ENCODE results near the gene SETBP1. TPM values are rescaled to one million over a fixed set of nuclear protein-coding genes. Genes with fewer than 3 reads are reported as not detected.

The SETBP1 gene
- total RNA-seq, 1 experiment from 2014 or later = 9.6 TPM

- H3K36me3 Mint-ChIP-seq = peaks cover 8% of the 10 kb centered on the region; the same call in 1 of the 2 replicates
- TF ChIP-seq NR1H2 (CRISPR knock-in tag; IDR thresholded peaks at IDR 0.05) (no peak), MLX (CRISPR knock-in tag; IDR thresholded peaks at IDR 0.05) (no peak), FOXP1 (CRISPR knock-in tag; IDR thresholded peaks at IDR 0.05; ENCODE audit: borderline replicate concordance) (no peak), NR2C2 (CRISPR knock-in tag; IDR thresholded peaks at IDR 0.05) (no peak)
- ATAC-seq (no peak), DNase-seq (ENCODE audit: low spot score) (no peak)
- 0 out of 2 replicates have a peak, but pooled peaks cover 2% of the 10 kb centered on the region for H3K9me3 Mint-ChIP-seq
- peaks cover 39% of the 10 kb centered on the region for H3K4me1 Mint-ChIP-seq
- ChIA-PET CTCF (no interaction called here), POLR2A (no interaction called here)
- no peak overlapping the region for H3K27ac Mint-ChIP-seq
- H3K4me3 Mint-ChIP-seq = no peak overlapping the region
- H3K27me3 Mint-ChIP-seq (ENCODE audit: low read depth) = no peaks in the 10 kb centered on the region
These were observed 27.9 kb downstream of the SETBP1 start for GRCh38 chr18:44708451-44709083.

- Mint-ChIP-seq H3K4me3 (no peak overlapping the region), H3K9me3 (0 out of 2 replicates have a peak, but pooled peaks cover 2% of the 10 kb centered on the region), H3K36me3 (peaks cover 11% of the 10 kb centered on the region), H3K27ac (no peak overlapping the region), H3K4me1 (peaks cover 34% of the 10 kb centered on the region), H3K27me3 (ENCODE audit: low read depth) (no peaks in the 10 kb centered on the region)
- TF ChIP-seq PRRX2 (CRISPR knock-in tag; IDR thresholded peaks at IDR 0.05) (no peak), ZNF512 (CRISPR knock-in tag; IDR thresholded peaks at IDR 0.05; ENCODE audit: borderline replicate concordance) (no peak), JAZF1 (CRISPR knock-in tag; IDR thresholded peaks at IDR 0.05) (no peak), ZNF423 (CRISPR knock-in tag; IDR thresholded peaks at IDR 0.05) (no peak), E2F1 (CRISPR knock-in tag; IDR thresholded peaks at IDR 0.05) (no peak), NR1H2 (CRISPR knock-in tag; IDR thresholded peaks at IDR 0.05) (no peak), KAT7 (CRISPR knock-in tag; IDR thresholded peaks at IDR 0.05; ENCODE audit: borderline replicate concordance) (no peak), TEAD4 (CRISPR knock-in tag; IDR thresholded peaks at IDR 0.05) (no peak), ZNF232 (CRISPR knock-in tag; IDR thresholded peaks at IDR 0.05) (no peak), TCF7 (CRISPR knock-in tag; IDR thresholded peaks at IDR 0.05; ENCODE audit: low read depth) (no peak), MAX (CRISPR knock-in tag; IDR thresholded peaks at IDR 0.05) (no peak), OVOL2 (CRISPR knock-in tag; IDR thresholded peaks at IDR 0.05; ENCODE audit: borderline replicate concordance) (no peak), ZNF416 (CRISPR knock-in tag; IDR thresholded peaks at IDR 0.05) (no peak), CREM (CRISPR knock-in tag; IDR thresholded peaks at IDR 0.05) (no peak), IRF1 (CRISPR knock-in tag; IDR thresholded peaks at IDR 0.05) (no peak), ZNF121 (CRISPR knock-in tag; IDR thresholded peaks at IDR 0.05) (no peak), NR3C1 (CRISPR knock-in tag; conservative IDR thresholded peaks at IDR 0.05; ENCODE audit: low read depth) (no peak)
- ATAC-seq (no peak), DNase-seq (ENCODE audit: low spot score) (no peak)
- CTCF ChIA-PET = no interaction called here
- POLR2A ChIA-PET = no interaction called here
These were observed 28.8 kb downstream of the SETBP1 start for GRCh38 chr18:44709307-44710126.
